ENCODE data around the gene TADA2A. TPM values are rescaled to one million over a fixed set of nuclear protein-coding genes. Genes with fewer than 3 reads are reported as not detected.
"Not testable (repeated sequence)": the region's sequence is repeated elsewhere in the genome, so short reads cannot be mapped to it uniquely, and the experiment has no call there.

Gene TADA2A
- total RNA-seq, 2 experiments from 2014 or later: 27.3 to 29.5 TPM

- intact Hi-C loops (cut with micrococcal nuclease): no loop called here
- Mint-ChIP-seq H3K27me3 (ENCODE audit: low read depth) (no peaks in the 10 kb centered on the region), H3K27ac (no peak overlapping the region), H3K4me3 (no peak overlapping the region), H3K36me3 (ENCODE audit: low read depth) (peaks cover 30% of the 10 kb centered on the region), H3K4me1 (ENCODE audit: low read depth) (no peaks in the 10 kb centered on the region), H3K9me3 (no peaks in the 10 kb centered on the region)
- CTCF ChIA-PET: interaction anchor here (0.7 to 1.0 kb wide), 2 partner anchors 29 to 872 kb away, joined by 3 read pairs; no protein-coding TSS in a partner anchor
- DNase-seq: no peak
Observed at GRCh38 chr17:37438141-37438540, 31.5 kb downstream of the TADA2A start.

GRCh38 chr17:37440424-37440823, 33.7 kb downstream of the TADA2A start:
- CTCF ChIA-PET: no interaction called here
- no peaks in the 10 kb centered on the region for H3K27me3 Mint-ChIP-seq (ENCODE audit: low read depth)
- no peak overlapping the region for H3K27ac Mint-ChIP-seq
- no peak for DNase-seq
- intact Hi-C loops (cut with micrococcal nuclease): no loop called here
- H3K4me3 Mint-ChIP-seq: no peak overlapping the region
- H3K9me3 Mint-ChIP-seq: no peaks in the 10 kb centered on the region
- no peaks in the 10 kb centered on the region for H3K4me1 Mint-ChIP-seq (ENCODE audit: low read depth)
- H3K36me3 Mint-ChIP-seq (ENCODE audit: low read depth): peaks cover 27% of the 10 kb centered on the region

GRCh38 chr17:37441369-37442014, 34.8 kb downstream of the TADA2A start:
- CTCF ChIA-PET; DNase-seq; intact Hi-C loops (cut with micrococcal nuclease); H3K4me1 Mint-ChIP-seq (ENCODE audit: low read depth); H3K4me3 Mint-ChIP-seq; H3K9me3 Mint-ChIP-seq; H3K27ac Mint-ChIP-seq; H3K27me3 Mint-ChIP-seq (ENCODE audit: low read depth): not testable (repeated sequence)
- peaks cover 25% of the 10 kb centered on the region for H3K36me3 Mint-ChIP-seq (ENCODE audit: low read depth)

GRCh38 chr17:37446027-37446426, 39.3 kb downstream of the TADA2A start:
- Mint-ChIP-seq H3K27ac (no peak overlapping the region), H3K27me3 (ENCODE audit: low read depth) (no peaks in the 10 kb centered on the region), H3K4me1 (ENCODE audit: low read depth) (peaks cover 3% of the 10 kb centered on the region), H3K36me3 (ENCODE audit: low read depth) (peaks cover 37% of the 10 kb centered on the region), H3K9me3 (no peaks in the 10 kb centered on the region), H3K4me3 (no peak overlapping the region)
- no peak for DNase-seq
- CTCF ChIA-PET: no interaction called here
- intact Hi-C loops (cut with micrococcal nuclease): no loop called here

GRCh38 chr17:37447641-37448040, 41.0 kb downstream of the TADA2A start:
- H3K27ac Mint-ChIP-seq: no peak overlapping the region
- peaks cover 3% of the 10 kb centered on the region for H3K4me1 Mint-ChIP-seq (ENCODE audit: low read depth)
- no peaks in the 10 kb centered on the region for H3K27me3 Mint-ChIP-seq (ENCODE audit: low read depth)
- H3K9me3 Mint-ChIP-seq: no peaks in the 10 kb centered on the region
- intact Hi-C loops (cut with micrococcal nuclease): no loop called here
- no peak for DNase-seq
- H3K4me3 Mint-ChIP-seq: no peak overlapping the region
- CTCF ChIA-PET: no interaction called here
- peaks cover 32% of the 10 kb centered on the region for H3K36me3 Mint-ChIP-seq (ENCODE audit: low read depth)

GRCh38 chr17:37450112-37450511, 43.4 kb downstream of the TADA2A start:
- peaks cover 32% of the 10 kb centered on the region for H3K36me3 Mint-ChIP-seq (ENCODE audit: low read depth)
- DNase-seq: no peak
- peaks cover 3% of the 10 kb centered on the region for H3K4me1 Mint-ChIP-seq (ENCODE audit: low read depth)
- intact Hi-C loops (cut with micrococcal nuclease): no loop called here
- CTCF ChIA-PET: interaction anchor here (1.7 kb wide), 1 partner anchor 77 kb away, joined by 6 read pairs; no protein-coding TSS in a partner anchor
- no peak overlapping the region for H3K27ac Mint-ChIP-seq
- no peaks in the 10 kb centered on the region for H3K27me3 Mint-ChIP-seq (ENCODE audit: low read depth)
- no peak overlapping the region for H3K4me3 Mint-ChIP-seq
- no peaks in the 10 kb centered on the region for H3K9me3 Mint-ChIP-seq

- peak overlapping the region; percentile 36 for H3K27ac Mint-ChIP-seq
- H3K9me3 Mint-ChIP-seq; intact Hi-C loops (cut with micrococcal nuclease); H3K4me1 Mint-ChIP-seq (ENCODE audit: low read depth); H3K4me3 Mint-ChIP-seq; CTCF ChIA-PET; DNase-seq; H3K27me3 Mint-ChIP-seq (ENCODE audit: low read depth): not testable (repeated sequence)
- H3K36me3 Mint-ChIP-seq (ENCODE audit: low read depth): peaks cover 24% of the 10 kb centered on the region
Observed at GRCh38 chr17:37457801-37458200, 51.1 kb downstream of the TADA2A start.

GRCh38 chr17:37458805-37459204, 52.1 kb downstream of the TADA2A start:
- Mint-ChIP-seq H3K9me3 (no peaks in the 10 kb centered on the region), H3K27ac (no peak overlapping the region), H3K27me3 (ENCODE audit: low read depth) (no peaks in the 10 kb centered on the region), H3K4me3 (no peak overlapping the region), H3K4me1 (ENCODE audit: low read depth) (peaks cover 5% of the 10 kb centered on the region), H3K36me3 (ENCODE audit: low read depth) (peaks cover 24% of the 10 kb centered on the region)
- intact Hi-C loops (cut with micrococcal nuclease): no loop called here
- no peak for DNase-seq
- CTCF ChIA-PET: interaction anchor here (0.6 to 0.7 kb wide), 3 partner anchors 189 to 1829 kb away, joined by 3 to 5 read pairs (median 3); no protein-coding TSS in a partner anchor

GRCh38 chr17:37461668-37462067, 55.0 kb downstream of the TADA2A start:
- Mint-ChIP-seq H3K27me3 (ENCODE audit: low read depth) (no peaks in the 10 kb centered on the region), H3K4me1 (ENCODE audit: low read depth) (peaks cover 5% of the 10 kb centered on the region), H3K27ac (peak overlapping the region; percentile 27), H3K4me3 (no peak overlapping the region), H3K36me3 (ENCODE audit: low read depth) (peaks cover 36% of the 10 kb centered on the region), H3K9me3 (no peaks in the 10 kb centered on the region)
- no peak for DNase-seq
- intact Hi-C loops (cut with micrococcal nuclease): no loop called here
- CTCF ChIA-PET: interaction anchor here (1.1 kb wide), 1 partner anchor 13 kb away, joined by 4 read pairs; no protein-coding TSS in a partner anchor

GRCh38 chr17:37462492-37462891, 55.8 kb downstream of the TADA2A start:
- H3K4me1 Mint-ChIP-seq (ENCODE audit: low read depth): peaks cover 5% of the 10 kb centered on the region
- H3K4me3 Mint-ChIP-seq: no peak overlapping the region
- no peak overlapping the region for H3K27ac Mint-ChIP-seq
- CTCF ChIA-PET: no interaction called here
- intact Hi-C loops (cut with micrococcal nuclease): no loop called here
- H3K27me3 Mint-ChIP-seq (ENCODE audit: low read depth): no peaks in the 10 kb centered on the region
- H3K36me3 Mint-ChIP-seq (ENCODE audit: low read depth): peaks cover 38% of the 10 kb centered on the region
- no peak for DNase-seq
- H3K9me3 Mint-ChIP-seq: no peaks in the 10 kb centered on the region

- Mint-ChIP-seq H3K27ac (no peak overlapping the region), H3K36me3 (ENCODE audit: low read depth) (peaks cover 42% of the 10 kb centered on the region), H3K4me1 (ENCODE audit: low read depth) (peaks cover 5% of the 10 kb centered on the region), H3K9me3 (no peaks in the 10 kb centered on the region), H3K4me3 (no peak overlapping the region), H3K27me3 (ENCODE audit: low read depth) (no peaks in the 10 kb centered on the region)
- intact Hi-C loops (cut with micrococcal nuclease): no loop called here
- CTCF ChIA-PET: interaction anchor here (0.6 kb wide), 1 partner anchor 68 kb away, joined by 4 read pairs; no protein-coding TSS in a partner anchor
- DNase-seq: no peak
Observed at GRCh38 chr17:37463039-37463438, 56.4 kb downstream of the TADA2A start.

- intact Hi-C loops (cut with micrococcal nuclease): no loop called here
- Mint-ChIP-seq H3K36me3 (ENCODE audit: low read depth) (peaks cover 46% of the 10 kb centered on the region), H3K4me1 (ENCODE audit: low read depth) (peaks cover 5% of the 10 kb centered on the region), H3K9me3 (no peaks in the 10 kb centered on the region), H3K27me3 (ENCODE audit: low read depth) (no peaks in the 10 kb centered on the region), H3K27ac (no peak overlapping the region), H3K4me3 (no peak overlapping the region)
- DNase-seq: no peak
- CTCF ChIA-PET: no interaction called here
Observed at GRCh38 chr17:37465069-37465616, 58.5 kb downstream of the TADA2A start.

GRCh38 chr17:37466471-37466870, 59.8 kb downstream of the TADA2A start:
- Mint-ChIP-seq H3K36me3 (ENCODE audit: low read depth) (peaks cover 51% of the 10 kb centered on the region), H3K9me3 (no peaks in the 10 kb centered on the region), H3K4me1 (ENCODE audit: low read depth) (peaks cover 3% of the 10 kb centered on the region), H3K4me3 (no peak overlapping the region), H3K27me3 (ENCODE audit: low read depth) (no peaks in the 10 kb centered on the region), H3K27ac (no peak overlapping the region)
- CTCF ChIA-PET: interaction anchor here (0.6 kb wide), 1 partner anchor 37 kb away, joined by 3 read pairs; no protein-coding TSS in a partner anchor
- no peak for DNase-seq
- intact Hi-C loops (cut with micrococcal nuclease): no loop called here

Measured in activated naive CD4-positive, alpha-beta T cell treated with anti-CD3 and anti-CD28 coated beads for 36 hours (primary cell).